HG03442 (cell line): Measurements from ENCODE around the gene GLIS1.

Experiments used
- ATAC-seq: cut with Tn5 transposase; IDR thresholded peaks from one replicate; pipeline ENCODE4 v1.9.1; 2021; ENCODE audit warnings: mild to moderate bottlenecking, moderate library complexity; ENCODE audit not compliant: unreplicated experiment

Gene GLIS1

DNA sequence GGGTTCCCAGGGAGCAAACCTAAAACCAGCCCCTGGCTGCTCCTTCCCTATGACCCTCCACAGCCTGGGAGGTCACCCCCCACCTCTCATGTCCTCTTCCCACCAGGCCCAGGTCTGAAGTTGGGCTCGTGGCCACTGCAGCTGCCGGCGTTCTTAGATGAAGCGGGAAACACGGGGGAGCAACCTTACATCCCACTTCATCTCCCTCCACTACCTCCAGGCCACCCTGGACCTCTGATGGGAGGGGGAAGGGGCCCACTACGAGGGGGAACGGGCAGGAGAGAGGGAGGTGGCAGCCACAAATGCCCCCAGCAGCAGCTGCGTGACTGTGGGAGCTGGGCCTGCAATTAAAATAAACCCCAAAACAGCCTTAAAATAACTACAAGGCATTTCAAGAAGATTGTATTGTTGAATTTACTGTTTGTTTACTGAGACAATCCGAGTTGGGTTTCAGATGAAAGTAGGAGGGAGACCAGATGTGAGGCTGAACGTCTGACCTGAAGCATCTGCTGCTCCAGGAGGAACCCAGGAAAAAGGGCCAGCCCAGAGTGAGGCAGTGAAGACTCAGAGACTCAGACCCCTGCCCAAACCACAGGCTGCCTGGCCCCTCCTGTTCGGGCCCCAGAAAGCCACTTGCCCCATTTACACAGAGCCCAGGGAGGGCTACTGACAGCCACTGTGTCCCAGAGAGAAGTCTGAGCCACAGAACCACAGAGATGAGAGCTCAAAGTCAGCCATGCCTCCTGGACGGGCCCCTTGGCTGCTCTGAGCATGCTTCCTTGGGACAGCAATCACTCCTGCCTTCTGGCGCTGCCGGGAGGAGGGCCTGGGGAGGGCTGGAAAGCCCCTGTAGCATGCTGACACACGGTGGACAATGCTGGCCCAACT is 59.8 kb downstream of the GLIS1 start:
- no peak for ATAC-seq

DNA sequence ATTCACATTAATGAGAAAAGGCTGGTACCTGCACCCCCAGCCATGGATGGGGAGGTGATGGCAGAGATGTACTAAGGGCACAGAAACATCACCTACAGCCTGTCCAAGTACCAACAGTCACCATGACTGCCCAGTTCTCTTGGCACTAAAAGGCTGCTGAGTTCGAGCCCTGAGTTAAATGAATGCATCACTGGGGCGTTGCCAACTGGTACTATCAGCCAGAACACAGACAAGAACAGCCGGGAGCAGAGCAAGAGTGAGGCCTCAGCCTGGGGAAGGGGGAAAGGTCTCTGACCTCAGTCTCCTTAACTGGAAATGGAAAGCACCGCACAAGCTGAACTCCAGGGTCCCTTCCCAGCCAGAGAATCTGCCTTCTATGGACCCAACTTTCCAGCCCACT is 60.5 kb downstream of the GLIS1 start:
- no peak for ATAC-seq

DNA sequence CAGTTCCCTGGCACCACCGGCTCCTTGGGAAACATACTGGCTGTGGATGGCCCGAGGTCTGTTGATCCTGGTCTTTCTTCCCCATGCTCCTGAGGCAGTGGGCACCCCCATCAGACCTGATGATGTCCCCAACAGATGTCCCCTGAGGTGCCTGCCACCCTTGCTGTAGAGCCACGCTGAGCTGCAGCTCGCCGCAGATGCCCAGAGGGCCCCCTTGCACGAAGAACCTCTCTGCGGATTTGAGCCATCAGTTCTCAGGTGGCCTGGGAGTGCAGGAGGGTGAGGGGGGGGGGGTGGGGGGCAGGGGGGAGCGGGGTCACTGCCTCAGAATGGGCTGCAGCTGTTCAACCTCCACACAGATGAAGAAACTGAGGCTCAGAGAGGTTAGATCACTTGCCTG is 60.9 kb downstream of the GLIS1 start:
- ATAC-seq = no peak

DNA sequence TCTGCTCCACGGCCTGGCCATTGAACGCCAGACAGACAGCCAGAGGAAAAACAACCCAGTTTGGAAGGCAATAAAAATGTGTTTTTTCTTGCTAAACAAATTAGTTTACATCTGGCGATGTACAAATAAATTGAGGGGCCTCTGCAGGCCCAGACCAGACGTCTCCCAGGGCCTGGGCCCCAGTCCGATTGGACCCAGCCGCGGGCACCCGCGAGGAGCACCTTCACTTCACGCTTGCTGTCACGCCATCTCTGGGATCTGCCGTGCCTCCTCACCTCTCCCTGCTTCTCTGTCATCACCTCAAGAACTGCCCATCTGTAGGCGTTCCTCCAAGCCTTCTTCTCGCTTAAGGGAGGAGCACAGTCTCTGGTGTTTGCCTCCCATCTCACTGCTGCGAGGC is 61.5 kb downstream of the GLIS1 start:
- no peak for ATAC-seq

DNA sequence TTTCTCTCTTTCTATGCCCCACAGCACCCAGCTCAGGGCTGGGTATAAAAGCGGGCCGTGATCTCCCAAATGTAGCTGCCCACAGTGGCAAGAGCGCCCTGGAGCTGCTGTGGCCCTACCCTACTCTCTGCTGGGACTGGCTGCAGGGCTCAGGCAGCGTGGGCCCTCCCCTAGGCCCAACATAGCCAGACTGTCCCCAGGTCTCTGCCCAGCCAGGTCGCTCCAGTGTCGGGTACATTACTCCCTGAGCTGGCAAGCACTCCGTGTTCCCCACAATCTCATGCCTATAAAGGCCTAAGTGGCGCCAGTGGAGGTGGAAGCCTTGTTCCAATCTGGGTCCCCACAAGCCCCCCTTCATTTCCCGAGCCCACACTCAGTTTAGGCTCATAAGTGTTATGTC is 66.2 kb downstream of the GLIS1 start:
- no peak for ATAC-seq

GRCh38 chr1:53672243-53672642 is 66.7 kb downstream of the GLIS1 start:
- ATAC-seq = no peak

- ATAC-seq = no peak
Observed at GRCh38 chr1:53669621-53670191, 69.3 kb downstream of the GLIS1 start.

- no peak for ATAC-seq
Observed at GRCh38 chr1:53666566-53666965, 72.4 kb downstream of the GLIS1 start.

DNA sequence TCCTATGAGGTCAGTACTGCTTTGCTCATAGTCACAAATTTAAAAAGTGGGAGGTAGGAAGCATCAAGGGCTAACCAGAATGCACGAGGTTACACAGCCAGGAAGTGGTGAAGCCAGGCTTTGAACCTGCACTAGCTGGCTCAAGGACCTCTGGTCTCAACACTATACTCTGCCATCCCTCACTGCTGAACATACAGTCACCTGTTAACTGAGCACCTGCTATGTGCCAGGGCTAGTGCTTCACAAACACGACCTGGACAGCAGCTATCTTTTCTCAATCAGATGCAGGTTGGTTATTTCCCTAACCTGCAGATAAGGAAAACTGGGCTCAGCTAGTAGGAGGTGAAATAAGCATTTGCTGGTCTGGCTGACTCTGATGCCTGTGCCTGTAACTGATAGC is 73.0 kb downstream of the GLIS1 start:
- no peak for ATAC-seq

DNA sequence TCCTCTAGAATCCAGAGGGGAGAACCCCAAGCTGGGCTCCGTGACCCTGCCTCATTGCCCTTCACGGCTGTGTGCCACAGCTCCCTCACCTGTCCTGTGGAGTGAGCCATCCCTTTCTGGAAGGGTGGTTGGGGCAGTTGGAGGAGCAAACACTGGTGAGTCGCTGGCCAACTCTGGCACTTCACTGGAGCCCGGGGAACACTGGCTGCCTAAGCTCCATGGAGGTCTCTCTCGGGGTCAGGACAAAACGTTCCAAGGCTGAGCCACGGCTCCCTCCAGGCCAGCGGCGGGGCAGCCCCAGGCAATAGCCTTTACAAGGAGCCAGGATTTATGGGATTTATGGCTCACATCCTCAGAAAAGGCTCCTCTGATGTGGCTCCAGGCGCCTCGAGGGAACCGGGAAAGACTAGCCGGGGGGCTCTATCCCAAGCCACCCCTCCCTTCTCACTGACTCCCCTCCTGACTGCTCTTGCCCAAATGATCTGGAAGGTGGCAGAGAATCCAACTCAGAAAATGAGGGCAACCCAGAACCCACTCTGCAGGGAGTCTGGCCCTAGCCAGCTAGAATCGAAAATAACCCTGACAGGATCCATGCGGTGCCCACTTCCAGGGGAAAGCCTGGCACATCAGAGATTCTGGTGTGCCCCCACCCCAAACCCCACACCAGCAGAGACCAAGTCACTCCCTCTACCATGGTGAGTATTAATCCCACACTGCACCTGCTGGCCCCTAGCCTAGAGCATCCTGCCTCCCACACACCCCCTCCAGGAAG is 75.2 kb downstream of the GLIS1 start:
- no peak for ATAC-seq

GRCh38 chr1:53662951-53663350 is 76.0 kb downstream of the GLIS1 start:
- ATAC-seq = no peak

DNA sequence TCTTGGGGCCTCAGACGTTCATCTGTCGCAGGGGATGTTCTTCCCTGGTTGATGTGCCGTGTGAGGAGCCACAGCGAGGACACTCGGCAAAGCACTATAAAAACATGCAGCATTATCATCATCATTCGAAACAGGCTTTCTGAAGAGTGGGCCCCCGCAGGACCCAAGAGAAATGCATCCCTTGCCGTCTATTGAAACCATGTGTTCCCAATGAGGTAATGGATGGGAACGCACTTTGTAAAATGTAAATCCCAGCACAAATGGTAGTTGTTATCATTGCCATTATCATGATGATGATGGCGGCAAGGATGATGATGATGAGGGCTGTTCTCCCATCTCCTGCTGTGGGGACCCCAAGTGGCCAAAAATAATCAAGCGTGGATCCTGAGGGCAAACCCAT is 76.8 kb downstream of the GLIS1 start:
- ATAC-seq = no peak

GRCh38 chr1:53661496-53661895 is 77.5 kb downstream of the GLIS1 start:
- no peak for ATAC-seq

DNA sequence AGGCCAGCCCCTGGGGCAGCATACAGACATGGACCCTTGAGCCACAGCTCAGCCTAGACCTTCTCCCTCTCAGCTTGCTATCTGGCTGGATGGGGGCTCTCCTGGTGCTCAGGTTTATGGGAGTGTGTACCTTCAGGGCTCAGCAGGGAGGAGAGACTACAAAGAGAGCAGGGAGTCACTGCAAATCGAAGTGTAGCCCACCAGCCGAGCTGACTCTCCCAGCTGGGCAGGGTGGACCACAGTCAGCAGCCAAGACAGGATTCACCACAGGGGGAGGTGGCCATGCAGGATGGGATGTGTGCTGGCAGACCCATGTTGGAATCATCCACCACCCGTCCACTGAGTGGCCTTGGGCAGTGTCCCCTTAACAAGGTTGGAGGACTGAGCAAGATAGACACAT is 78.3 kb downstream of the GLIS1 start:
- ATAC-seq = no peak

GRCh38 chr1:53659436-53659835 is 79.5 kb downstream of the GLIS1 start:
- no peak for ATAC-seq

GRCh38 chr1:53658489-53659230 is 80.3 kb downstream of the GLIS1 start:
- no peak for ATAC-seq

GRCh38 chr1:53657891-53658396 is 81.0 kb downstream of the GLIS1 start:
- no peak for ATAC-seq

- ATAC-seq = no peak
Observed at GRCh38 chr1:53657531-53657805, 81.5 kb downstream of the GLIS1 start.

DNA sequence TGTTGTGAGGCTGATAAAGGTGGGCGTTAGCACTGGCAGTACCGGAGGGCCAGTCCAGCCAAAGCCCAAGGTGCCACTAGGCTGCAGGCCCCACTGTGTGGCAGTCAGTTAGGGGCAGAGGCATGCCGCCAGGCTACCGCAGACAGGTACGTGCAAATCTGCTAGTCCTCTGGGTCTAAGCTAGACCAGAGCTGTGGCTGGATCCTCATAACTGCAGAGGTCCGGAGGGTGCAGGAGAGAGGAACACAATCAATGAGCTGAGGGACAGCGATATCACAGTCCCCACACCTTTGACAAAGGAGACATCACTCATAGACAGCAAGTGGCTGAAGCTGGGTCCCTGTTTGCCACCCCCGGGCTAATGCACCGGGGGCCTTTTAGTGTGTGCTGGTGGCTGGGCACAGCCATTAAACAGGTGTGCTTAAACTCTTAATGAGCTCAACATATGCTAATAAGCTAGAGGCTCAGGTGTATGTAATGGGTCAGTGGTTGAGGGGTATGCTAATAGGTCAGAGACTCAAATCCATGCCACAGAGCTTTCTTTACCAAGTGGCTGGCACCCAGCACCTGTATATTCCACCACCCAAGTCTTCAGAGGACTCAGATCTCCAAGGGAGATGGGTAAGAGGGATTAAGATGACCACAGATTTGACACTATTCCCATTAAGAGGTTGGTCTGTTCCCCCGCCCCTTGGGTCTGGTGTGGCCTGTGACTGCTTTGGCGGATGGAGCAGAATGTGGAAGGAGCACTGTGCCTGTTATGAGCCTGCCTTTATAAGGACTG is 82.0 kb downstream of the GLIS1 start:
- no peak for ATAC-seq

DNA sequence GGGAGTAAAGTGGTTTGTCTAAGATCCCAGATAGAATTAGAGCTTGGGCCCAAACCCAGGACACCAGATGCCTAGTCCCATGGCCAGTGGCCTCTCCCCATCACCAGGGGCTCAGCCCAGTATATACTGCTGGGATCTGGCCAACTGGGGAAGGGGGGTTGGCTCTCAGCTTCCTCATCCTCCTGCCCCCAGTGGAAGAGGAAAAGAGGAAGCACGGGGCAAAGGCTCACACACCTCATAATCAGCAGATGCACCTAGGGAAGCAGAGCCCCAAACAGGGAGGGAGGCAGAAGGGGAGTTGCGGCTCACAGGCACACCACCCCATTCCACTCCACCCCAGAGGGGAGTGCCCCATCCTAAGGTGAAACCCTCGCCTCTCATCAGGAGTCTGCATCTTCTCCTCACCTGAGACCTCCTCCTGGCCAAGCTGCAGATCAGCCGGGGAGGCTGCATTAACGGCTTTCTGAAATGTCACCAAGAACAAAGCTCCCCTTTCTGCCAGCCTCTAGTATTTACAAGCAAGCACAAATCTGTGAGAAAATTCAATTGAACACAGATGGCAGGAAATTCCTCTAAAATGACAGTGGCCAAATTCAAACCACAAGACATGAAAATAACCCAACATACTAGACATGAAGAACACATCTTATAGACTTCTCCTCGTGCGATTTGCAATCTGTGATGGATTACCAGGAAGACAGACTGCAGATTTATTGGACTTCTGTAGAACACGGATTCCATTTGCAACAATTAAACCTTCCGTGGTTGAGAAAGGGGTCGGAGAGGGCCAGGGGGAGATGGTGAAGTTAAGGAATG is 82.8 kb downstream of the GLIS1 start:
- ATAC-seq = no peak
